Measurements from ENCODE around the gene HRCT1.
"Not testable (repeated sequence)": the region's sequence is repeated elsewhere in the genome, so short reads cannot be mapped to it uniquely, and the experiment has no call there.

HRCT1 gene

DNA sequence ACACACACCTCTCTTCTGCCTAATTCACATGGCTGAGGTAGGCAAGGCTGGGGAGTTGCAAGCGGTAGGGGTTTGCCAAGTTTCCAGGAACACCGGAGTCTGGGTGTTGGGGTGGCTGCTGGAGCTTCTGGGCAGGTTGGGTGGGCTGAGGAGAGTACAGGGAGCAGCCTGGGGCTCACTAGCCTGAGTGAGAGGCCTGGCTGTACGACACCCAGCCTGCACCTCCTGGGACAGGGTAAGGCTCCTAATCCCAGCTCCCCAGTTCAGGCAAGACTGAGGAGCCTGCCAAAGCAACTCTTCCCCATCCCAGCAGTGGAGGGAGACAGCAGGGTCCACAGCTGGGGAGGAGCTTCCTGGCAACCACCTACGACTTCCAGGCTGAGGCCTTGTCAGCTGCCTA lies 11.3 kb downstream of the HRCT1 start:
- no peak for DNase-seq (ENCODE audit: low read depth in 2 of 2)

GRCh38 chr9:35918780-35919179 lies 12.8 kb downstream of the HRCT1 start:
- no peak for DNase-seq (ENCODE audit: low read depth in 2 of 2)

- no peak for DNase-seq (ENCODE audit: low read depth in 2 of 2)
These were observed 13.4 kb downstream of the HRCT1 start for GRCh38 chr9:35919212-35920008.

DNA sequence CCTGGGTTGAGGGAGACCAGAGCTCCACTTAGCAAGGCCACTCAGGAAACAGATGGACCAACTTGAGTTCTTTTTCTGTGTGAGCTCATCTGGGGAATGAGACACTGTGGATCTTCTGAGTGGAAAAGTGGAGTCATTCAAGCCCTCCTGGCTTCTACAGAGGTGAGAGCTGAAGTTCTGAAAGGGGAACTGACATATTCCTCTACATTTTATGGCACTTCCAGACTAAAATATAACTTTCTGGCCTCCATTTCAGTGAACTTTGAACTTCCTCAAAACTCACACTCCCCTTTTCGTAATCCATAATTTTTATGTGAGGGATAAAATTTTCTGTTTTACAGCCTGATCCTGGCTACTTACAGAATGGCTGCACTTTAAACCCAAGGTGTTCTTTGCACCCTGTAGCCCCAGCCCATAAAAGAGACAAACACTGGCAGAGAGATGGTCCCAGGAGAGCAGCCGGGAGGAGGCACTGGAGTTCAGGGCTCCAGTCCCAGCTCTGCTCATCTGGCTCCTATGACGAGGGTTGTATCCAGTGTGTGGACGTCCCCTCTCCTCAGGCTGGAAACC lies 14.1 kb downstream of the HRCT1 start:
- DNase-seq (ENCODE audit: low read depth in 2 of 2), result no peak

DNA sequence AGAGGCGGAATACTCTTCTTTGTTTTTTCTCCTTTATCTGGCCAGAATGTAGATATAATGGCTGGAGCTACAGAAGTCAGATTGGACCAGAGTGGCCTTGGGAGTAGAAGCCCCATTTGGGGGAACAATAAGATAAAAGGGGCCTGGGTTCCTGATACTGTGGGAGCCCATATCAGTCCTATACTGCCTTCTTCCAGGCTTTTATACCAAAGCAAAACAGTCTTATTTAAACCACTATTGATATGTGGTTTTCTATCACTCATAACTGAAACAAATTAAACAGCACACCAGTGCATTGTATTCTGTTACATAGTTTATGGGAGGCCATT lies 17.6 kb downstream of the HRCT1 start:
- no peak for DNase-seq (ENCODE audit: low read depth in 2 of 2)

- DNase-seq (ENCODE audit: low read depth in 2 of 2), result peak; percentile 33 to 45
These were observed 18.1 kb downstream of the HRCT1 start for GRCh38 chr9:35923927-35924763.

- DNase-seq (ENCODE audit: low read depth in 2 of 2), result no peak
These were observed 22.8 kb downstream of the HRCT1 start for GRCh38 chr9:35928591-35929452.

GRCh38 chr9:35929453-35929718 lies 23.4 kb downstream of the HRCT1 start:
- DNase-seq (ENCODE audit: low read depth in 2 of 2), result no peak

DNA sequence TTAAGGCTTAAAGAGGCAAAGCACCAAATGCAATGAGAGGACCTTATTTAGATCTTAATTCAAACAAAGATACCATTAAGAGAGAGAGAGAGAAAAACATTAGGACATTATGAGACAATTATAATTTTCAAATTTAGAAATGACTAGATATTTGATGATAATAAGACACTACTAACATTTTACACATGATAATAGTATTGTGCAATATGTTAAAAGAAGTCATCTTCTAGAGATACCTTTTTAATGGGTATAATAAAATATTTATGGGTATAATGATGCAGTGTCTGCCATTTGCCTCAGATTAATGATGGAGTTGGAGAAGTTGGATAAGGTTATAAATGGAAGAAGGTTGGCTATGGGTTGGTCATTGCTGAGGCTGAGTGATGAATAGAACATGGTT lies 24.5 kb downstream of the HRCT1 start:
- DNase-seq (ENCODE audit: low read depth in 2 of 2), result no peak

DNA sequence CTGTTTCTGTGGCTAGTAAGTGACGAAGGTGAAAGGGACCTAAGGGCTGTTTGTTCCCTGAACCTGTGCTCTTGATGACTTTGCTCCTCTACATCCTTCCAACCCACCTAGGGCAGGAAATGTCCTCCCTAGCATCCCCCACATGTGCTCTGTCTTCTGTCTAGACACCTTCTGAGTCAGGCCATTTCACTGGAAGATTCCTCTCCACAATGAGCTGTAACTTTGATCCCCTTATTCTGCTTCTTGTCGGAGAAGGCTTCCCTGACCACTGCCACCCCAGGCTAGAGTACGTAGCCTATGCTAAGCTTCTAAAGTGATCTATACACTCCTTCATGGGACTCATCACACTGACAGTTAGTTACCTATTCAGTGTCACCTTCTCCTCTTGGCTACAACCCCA lies 25.0 kb downstream of the HRCT1 start:
- DNase-seq (ENCODE audit: low read depth in 2 of 2), result no peak

- no peak for DNase-seq (ENCODE audit: low read depth in 2 of 2)
These were observed 26.7 kb downstream of the HRCT1 start for GRCh38 chr9:35932735-35933134.

DNA sequence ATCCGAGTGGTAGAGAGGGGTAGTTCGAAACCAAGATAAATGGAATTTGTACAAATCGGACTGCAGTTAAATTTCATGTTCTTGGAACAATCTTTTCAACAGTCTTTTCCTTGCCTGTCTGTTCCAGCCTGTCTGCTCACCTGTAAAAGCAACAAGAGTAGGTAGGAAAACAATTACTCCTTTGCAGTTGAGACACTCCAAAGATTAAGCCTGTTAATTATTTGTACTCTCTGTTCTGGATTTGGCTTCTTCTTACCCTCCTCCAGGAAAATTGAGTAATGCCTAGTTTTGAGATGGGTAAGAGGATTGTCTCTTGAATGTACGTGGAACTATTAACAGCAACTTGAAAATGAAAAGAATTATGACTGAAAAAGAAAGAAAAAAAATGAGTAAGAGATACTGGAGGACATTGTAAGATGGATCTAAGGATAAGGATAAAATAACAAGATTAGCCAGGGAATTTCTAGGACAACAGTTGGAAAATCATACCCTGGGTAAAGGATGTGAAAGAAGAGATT lies 27.6 kb downstream of the HRCT1 start:
- no peak for DNase-seq (ENCODE audit: low read depth in 2 of 2)

GRCh38 chr9:35934069-35934468 lies 28.1 kb downstream of the HRCT1 start:
- not testable (repeated sequence) for DNase-seq (ENCODE audit: low read depth in 2 of 2)

DNA sequence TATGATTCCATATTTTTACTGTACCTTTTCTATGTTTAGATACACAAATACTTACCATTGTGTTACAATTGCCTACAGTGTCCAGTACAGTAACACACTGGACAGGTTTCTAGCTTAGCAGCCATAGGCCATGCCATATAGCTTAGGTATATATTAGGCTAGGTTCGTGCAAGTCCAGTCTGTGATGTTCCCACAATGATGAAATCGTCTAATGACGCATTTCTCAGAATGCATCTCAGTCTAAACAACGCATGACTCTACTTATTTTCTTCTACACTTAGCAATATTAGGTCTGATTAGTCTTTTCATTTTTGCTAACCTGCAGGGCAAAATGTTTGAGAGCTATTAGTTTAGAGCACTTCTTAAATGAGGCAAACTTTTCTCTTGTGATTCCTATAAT lies 29.3 kb downstream of the HRCT1 start:
- no peak for DNase-seq (ENCODE audit: low read depth in 2 of 2)

DNA sequence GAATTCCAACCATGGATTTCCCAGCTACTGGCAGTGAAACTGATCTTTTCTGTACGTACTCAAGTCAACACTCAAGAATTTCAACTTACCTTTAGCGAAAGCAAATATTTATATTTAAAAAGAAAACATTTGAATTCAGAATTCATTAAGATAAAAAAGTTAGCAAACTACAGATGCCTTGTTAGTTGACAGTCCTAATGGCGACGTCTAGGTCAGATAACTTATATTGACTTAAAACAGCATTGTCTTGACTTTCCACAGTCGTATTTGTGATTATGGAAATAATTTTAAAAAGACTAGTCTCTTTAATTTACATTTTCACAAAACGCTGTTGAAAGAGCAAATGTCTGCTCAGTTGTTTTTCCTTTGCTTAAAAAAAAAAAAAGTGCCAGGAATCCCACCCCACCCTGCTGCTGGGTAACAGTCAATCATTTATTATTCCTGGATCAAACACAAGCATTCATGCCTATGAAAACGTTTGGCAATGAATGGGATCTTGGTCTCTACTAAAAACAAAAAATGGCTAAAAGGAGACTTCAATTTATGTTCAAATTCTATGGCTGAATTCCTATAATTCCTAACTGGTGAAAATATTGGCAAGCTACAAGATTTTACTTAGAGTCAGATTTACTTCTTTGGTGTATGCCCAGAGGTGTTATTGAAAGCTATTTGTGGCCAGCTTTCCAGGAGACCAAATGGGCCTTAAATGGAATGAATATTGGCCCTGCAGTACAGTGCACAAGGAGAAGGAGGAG lies 29.9 kb downstream of the HRCT1 start:
- DNase-seq (ENCODE audit: low read depth in 2 of 2), result no peak

DNA sequence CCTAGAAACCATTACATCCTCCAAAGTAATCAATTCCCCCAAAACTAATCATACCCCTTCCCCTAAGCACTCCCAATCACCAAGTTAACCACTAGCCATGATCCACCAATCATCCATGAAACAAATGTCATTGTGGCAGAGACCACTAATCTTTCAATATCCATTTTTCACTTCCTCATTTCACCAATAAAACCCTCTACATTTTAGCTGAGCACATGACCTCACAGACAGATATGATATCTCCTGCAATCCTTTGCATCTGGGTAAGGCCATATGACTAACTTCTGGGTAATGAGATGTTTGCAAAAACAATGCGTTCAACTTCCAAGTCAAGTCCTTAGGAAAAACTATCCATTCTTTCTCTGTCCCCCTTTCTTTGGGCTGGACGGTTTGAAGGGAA lies 31.2 kb downstream of the HRCT1 start:
- no peak for DNase-seq (ENCODE audit: low read depth in 2 of 2)

DNA sequence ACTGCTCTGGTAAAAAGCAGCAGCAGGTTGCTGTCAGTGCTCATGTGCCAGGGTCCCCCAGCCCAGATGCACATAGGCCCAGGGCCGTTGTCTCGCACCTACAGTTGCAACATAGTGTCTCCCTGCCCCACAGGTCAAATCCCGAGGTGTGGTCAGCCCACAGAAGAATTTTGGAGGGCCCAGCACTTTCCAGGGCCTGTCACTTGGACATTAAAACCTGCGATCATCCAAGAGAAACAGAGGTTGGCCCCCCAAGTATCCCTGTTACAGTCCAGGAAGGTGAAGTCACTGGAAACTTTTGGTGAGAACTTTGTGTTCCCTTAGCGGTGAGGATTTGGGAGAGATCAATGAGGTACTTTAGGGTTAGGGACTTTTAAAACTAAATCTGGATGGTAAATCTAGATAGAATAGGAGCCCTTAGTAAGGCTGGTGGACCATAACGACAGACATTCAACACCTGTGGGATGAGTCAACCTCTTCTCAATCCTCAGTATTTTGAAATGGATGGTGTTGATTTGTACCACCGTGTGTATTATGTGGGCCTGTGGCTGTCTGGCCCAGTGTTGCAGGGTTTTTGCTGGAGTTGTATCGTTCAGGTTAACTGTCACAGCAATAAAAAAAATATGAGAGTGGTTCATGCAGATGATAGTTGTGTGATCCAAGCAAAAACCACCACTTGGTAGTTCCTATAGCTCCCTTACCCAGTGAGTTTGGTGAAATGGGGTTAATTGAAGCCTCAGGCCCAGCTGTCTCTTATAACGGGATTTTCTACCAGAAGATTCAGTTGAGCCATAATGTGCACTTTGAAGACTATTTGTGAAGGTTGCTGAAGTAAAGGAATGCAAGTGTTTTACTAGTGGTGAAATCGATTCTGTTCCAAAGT lies 32.7 kb downstream of the HRCT1 start:
- DNase-seq (ENCODE audit: low read depth in 2 of 2), result no peak

DNA sequence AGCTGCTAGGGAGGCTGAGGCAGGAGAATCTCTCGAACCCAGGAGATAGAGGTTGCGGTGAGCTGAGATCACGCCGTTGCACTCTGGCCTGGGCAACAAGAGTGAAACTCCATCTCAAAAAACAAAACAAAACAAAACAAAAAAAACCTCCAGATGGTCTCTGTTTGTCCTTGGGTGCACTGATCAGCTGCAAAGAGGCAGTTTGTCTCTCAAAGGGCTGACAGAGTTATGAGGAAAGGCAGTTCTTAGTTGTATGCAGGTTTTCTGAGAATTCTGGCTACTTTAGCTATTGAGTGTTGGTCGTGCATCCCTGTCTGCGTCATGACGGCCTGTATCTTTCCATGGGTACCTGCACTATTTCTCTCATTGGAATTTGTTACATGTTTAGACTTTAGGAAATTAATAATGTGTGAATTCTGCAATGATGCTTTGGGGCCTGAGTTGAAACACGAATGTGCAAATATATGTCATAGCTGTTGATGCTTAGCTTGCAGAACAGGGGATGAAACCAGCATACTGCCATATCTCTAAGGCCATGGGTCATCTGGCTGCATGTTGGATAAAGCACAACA lies 33.8 kb downstream of the HRCT1 start:
- DNase-seq (ENCODE audit: low read depth in 2 of 2), result no peak

- DNase-seq (ENCODE audit: low read depth in 2 of 2), result no peak
These were observed 34.7 kb downstream of the HRCT1 start for GRCh38 chr9:35940458-35941407.
